IPS-20b (cell line): ENCODE results near the gene CALN1.

Experiments
- H3K27ac ChIP-seq: one replicate; pipeline ENCODE4 v1.5.1; 2013; ENCODE audit warnings: low read length
- H3K27me3 ChIP-seq: 2 replicates; pipeline ENCODE4 v1.6.1; 2013; ENCODE audit warnings: mild to moderate bottlenecking, low read length, inconsistent platforms; ENCODE audit not compliant: insufficient read depth
- H3K36me3 ChIP-seq: 2 replicates; pipeline ENCODE4 v1.6.1; 2013; ENCODE audit warnings: low read depth, mild to moderate bottlenecking, inconsistent platforms, low read length, moderate library complexity; ENCODE audit not compliant: insufficient read depth
- H3K4me1 ChIP-seq: 2 replicates; pipeline ENCODE4 v1.6.1; 2013; ENCODE audit warnings: mild to moderate bottlenecking, control low read depth, inconsistent platforms, low read length, moderate library complexity; ENCODE audit not compliant: insufficient read depth
- H3K4me3 ChIP-seq: 2 replicates; pipeline ENCODE4 v1.5.1; 2013; ENCODE audit warnings: mild to moderate bottlenecking, low read length, inconsistent platforms
- H3K9ac ChIP-seq: 2 replicates; pipeline ENCODE4 v1.6.1; 2013; ENCODE audit warnings: low read depth, mild to moderate bottlenecking, inconsistent platforms, low read length, moderate library complexity
- H3K9me3 ChIP-seq: 2 replicates; pipeline ENCODE4 v1.6.1; 2013; ENCODE audit warnings: mild to moderate bottlenecking, low read depth, low read length, inconsistent platforms; ENCODE audit not compliant: insufficient read depth

Gene CALN1

DNA sequence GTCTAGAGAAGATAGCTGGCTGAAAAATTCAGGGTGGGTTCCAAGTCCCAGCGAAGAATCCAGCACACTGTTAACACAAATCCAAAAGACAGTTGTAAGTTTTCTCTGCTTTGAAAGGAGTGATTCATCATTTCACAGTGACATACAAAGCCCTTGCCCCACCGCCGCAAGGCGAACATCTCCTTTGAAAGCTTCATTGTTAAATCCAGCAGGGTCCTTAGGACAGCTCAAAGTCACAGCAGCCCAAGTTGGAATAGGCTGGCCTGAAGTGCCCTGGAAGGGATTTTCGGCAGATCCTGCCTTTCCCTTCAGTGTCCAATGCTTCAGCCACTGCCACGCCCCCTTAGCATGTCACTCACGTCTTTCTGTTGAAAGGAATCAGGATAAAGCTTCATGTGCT, 526.1 kb downstream of the CALN1 start:
- Histone ChIP-seq H3K4me3 (no peak overlapping the region), H3K27ac (no peak overlapping the region), H3K9me3 (no peaks in the 10 kb centered on the region), H3K27me3 (no peaks in the 10 kb centered on the region), H3K9ac (no peak overlapping the region), H3K36me3 (no peaks in the 10 kb centered on the region), H3K4me1 (no peaks in the 10 kb centered on the region)

DNA sequence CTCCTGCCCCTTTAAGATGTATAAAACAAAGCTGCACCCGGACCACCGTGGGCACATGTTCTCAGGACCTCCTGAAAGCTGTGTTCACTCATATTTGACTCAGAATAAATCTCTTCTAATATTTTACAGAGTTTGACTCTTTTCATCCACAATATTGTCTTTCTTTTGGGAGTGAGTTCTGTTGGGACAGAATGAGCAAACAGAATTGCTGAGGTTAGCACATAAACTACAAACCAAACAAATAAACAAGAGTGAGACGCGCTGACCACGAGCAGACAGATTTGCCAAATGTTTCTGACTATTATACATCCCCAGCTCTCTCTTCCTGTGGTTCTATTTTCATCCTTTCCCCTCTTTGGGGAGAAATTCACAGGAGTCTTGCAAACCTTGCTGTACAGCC, 526.7 kb downstream of the CALN1 start:
- Histone ChIP-seq H3K9me3 (no peaks in the 10 kb centered on the region), H3K36me3 (no peaks in the 10 kb centered on the region), H3K4me1 (no peaks in the 10 kb centered on the region), H3K27me3 (no peaks in the 10 kb centered on the region), H3K4me3 (no peak overlapping the region), H3K27ac (no peak overlapping the region), H3K9ac (no peak overlapping the region)

DNA sequence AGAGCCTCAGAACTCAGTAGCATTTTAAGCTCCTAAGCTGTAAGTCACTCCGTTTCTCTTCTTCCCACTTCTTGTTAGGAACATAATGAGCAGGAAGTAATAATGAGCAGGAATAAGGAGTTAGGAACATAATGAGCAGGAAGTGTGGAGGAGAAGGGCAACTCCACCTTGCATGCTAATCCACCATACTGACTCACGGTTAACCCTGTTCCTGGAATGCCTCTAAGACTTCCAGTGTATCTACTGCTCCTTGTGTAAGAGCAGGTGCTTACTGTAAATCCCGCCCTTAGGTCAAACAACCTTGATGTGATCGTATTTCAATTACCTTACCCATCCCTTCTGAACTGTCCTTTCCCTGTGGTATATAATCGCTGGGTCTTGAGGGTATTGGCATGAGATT, 528.7 kb downstream of the CALN1 start:
- H3K4me3 ChIP-seq: no peak overlapping the region

DNA sequence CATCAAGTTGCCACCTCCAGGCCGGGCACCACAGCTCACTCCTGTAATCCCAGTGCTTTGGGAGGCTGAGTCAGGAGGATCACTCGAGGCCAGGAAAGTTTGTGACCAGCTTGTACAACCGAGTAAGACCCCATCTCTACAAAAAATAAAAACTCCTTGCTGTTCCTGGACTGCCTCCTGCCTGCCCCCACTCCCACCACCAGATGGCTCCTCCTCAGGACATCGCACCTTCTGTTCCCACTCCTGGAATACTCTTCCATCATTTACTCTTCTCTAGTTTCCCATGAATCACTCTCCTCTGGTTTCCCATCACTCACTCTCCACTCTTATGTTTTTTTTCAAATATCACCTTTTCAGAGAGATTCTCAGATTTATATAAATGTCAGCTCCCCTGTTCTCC, 540.7 kb downstream of the CALN1 start:
- Histone ChIP-seq H3K27me3 (no peaks in the 10 kb centered on the region), H3K4me1 (no peaks in the 10 kb centered on the region), H3K9ac (no peak overlapping the region), H3K36me3 (no peaks in the 10 kb centered on the region), H3K9me3 (no peaks in the 10 kb centered on the region), H3K27ac (no peak overlapping the region), H3K4me3 (no peak overlapping the region)

More for the DNA sequence above, 528.7 kb downstream of the CALN1 start:
- Histone ChIP-seq H3K27me3 (no peaks in the 10 kb centered on the region), H3K36me3 (no peaks in the 10 kb centered on the region), H3K9ac (no peak overlapping the region), H3K27ac (no peak overlapping the region), H3K4me1 (no peaks in the 10 kb centered on the region), H3K9me3 (no peaks in the 10 kb centered on the region)

DNA sequence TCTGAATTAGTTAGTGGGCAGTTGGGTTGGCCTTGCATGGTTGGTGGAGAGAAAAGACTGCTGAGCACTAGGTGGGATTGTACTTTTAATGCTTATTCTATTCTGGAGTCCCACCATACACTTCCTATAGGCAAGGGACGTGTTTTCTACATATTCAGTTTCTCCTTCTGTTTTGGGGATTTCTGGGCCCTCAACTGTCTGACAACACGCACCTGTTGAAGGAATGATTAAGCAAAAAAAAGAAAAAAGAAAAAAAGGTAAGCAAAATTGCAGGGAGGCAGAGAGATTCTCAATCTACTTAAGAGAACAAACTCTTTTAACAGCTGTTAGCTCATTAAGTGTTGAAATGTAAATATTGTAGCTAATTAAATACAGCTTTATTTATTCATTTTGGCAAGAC, 541.3 kb downstream of the CALN1 start:
- Histone ChIP-seq H3K36me3 (no peaks in the 10 kb centered on the region), H3K9ac (no peak overlapping the region), H3K9me3 (no peaks in the 10 kb centered on the region), H3K4me3 (no peak overlapping the region), H3K4me1 (no peaks in the 10 kb centered on the region), H3K27ac (no peak overlapping the region), H3K27me3 (no peaks in the 10 kb centered on the region)

DNA sequence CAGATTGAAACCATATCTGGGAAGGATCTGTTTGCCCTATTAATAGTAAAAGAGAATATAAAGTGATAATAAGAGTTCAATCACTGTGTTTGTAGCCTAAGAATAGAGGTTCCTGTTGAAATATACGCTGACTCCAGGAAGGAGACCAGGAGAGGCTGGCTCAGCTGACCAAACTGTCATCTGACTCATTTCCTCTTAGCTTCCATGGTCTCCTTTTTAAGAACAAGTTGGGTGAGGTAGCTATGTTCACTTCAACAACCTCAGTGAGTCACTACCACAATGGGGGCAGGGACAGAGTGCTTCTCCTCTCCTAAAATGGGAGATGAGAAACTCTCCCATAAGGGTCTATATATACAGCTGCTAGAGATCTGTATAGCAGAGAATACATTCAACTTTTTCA, 543.3 kb downstream of the CALN1 start:
- Histone ChIP-seq H3K9ac (no peak overlapping the region), H3K27me3 (no peaks in the 10 kb centered on the region), H3K4me1 (no peaks in the 10 kb centered on the region), H3K4me3 (no peak overlapping the region), H3K9me3 (no peaks in the 10 kb centered on the region), H3K27ac (no peak overlapping the region), H3K36me3 (no peaks in the 10 kb centered on the region)

DNA sequence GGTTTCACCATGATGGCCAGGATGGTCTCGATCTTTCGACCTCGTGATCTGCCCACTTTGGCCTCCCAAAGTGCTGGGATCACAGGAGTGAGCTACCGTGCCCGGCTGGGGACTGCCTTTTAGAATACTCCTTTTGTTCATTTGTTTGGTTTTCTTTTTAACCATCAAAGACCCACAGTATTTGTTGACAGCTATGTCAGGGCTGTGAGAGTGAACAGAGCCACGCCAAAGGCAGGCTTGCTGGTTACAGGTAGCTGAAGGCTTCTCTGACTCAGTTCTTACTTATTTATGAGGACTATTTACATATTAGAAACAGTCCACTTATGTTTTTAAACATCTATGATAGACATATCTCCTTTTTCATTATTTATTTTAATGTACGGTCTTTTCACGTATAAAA, 544.5 kb downstream of the CALN1 start:
- H3K9me3 ChIP-seq: no peaks in the 10 kb centered on the region
- H3K4me3 ChIP-seq: no peak overlapping the region
- H3K36me3 ChIP-seq: no peaks in the 10 kb centered on the region
- H3K27ac ChIP-seq: no peak overlapping the region
- no peak overlapping the region for H3K9ac ChIP-seq
- H3K27me3 ChIP-seq: no peaks in the 10 kb centered on the region
- no peaks in the 10 kb centered on the region for H3K4me1 ChIP-seq

DNA sequence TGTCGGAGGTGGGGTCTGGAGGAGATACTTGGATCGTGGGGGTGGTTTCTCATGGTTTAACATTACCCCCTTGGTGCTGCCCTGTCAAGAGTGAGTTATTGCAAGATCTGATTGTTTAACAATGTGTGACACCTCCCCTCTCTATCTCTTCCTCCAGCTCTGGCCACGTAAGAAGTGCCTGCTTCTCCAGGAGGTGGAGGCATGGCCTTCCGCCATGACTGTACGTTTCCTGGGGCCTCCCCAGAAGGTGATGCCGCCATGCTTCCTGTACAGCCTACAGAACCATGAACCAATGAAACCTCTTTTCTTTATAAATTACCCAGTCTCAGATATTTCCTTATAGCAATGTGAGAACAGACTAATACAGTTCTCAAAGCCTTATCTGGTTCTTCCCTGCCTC, 547.0 kb downstream of the CALN1 start:
- Histone ChIP-seq H3K36me3 (no peaks in the 10 kb centered on the region), H3K4me1 (no peaks in the 10 kb centered on the region), H3K27me3 (no peaks in the 10 kb centered on the region), H3K9me3 (no peaks in the 10 kb centered on the region), H3K4me3 (no peak overlapping the region), H3K27ac (no peak overlapping the region), H3K9ac (no peak overlapping the region)

DNA sequence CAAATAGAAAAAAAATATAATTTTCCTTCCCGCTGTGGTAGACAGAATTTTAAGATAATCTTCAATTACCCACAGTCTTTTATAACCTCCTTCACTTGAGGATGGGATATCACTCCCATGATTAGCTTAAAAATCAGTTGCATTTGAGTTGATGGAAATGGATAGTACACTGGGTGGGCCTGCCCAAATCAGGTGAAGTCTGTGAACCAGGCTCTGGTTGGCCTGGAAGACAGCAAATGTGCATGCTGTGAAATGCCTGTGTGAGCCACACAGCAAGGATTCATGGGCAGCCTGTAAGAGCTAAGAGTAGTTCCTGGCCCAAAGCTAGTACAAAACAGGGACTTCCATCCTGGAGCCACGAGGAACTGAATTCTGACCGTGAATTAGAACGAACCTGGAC, 548.0 kb downstream of the CALN1 start:
- H3K9ac ChIP-seq: no peak overlapping the region
- H3K27ac ChIP-seq: no peak overlapping the region
- no peak overlapping the region for H3K4me3 ChIP-seq
- no peaks in the 10 kb centered on the region for H3K36me3 ChIP-seq
- no peaks in the 10 kb centered on the region for H3K4me1 ChIP-seq
- no peaks in the 10 kb centered on the region for H3K9me3 ChIP-seq
- no peaks in the 10 kb centered on the region for H3K27me3 ChIP-seq

DNA sequence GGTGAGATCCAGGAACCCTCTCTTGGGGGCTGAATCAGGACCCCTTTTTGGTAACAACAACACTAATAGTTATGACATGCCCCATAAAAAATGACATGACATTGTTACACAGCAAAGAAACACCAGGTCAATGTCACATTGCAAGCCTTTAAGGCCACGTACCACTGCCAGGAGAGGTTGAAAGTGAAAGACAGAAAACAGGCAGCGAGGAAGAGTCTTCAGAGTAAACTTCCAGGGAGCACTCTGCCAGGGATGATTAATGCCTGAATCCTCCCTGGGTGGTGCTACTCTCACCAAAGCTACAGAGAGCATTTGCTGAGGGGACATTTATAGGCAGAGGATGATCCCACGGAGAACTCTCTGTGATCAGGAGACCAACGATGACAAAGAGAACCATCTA, 551.6 kb downstream of the CALN1 start:
- H3K9ac ChIP-seq: no peak overlapping the region
- no peak overlapping the region for H3K4me3 ChIP-seq
- H3K4me1 ChIP-seq: no peaks in the 10 kb centered on the region
- H3K27ac ChIP-seq: no peak overlapping the region
- no peaks in the 10 kb centered on the region for H3K9me3 ChIP-seq
- no peaks in the 10 kb centered on the region for H3K36me3 ChIP-seq
- no peaks in the 10 kb centered on the region for H3K27me3 ChIP-seq

DNA sequence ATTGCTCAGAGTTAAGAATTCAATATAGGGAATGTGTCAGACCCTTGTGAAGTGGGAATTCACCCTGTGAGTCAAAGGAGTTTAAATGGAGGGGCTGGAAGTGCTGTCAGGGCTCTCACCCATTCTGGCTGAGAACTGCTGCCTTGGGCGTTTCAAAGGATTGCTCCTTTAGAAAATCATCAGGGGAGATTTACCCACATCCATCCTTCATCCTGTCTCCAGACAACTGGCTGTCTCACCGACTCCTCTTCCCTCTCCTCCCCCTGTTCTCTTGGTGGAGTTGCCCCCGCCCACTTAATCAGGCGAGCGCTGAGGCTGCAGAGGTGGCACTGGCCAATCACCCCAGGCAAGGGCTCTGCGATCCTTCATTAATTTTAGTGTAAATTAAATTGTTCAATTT, 554.8 kb downstream of the CALN1 start:
- Histone ChIP-seq H3K27me3 (no peaks in the 10 kb centered on the region), H3K4me1 (no peaks in the 10 kb centered on the region), H3K9ac (no peak overlapping the region), H3K4me3 (no peak overlapping the region), H3K36me3 (no peaks in the 10 kb centered on the region), H3K9me3 (no peaks in the 10 kb centered on the region), H3K27ac (no peak overlapping the region)

DNA sequence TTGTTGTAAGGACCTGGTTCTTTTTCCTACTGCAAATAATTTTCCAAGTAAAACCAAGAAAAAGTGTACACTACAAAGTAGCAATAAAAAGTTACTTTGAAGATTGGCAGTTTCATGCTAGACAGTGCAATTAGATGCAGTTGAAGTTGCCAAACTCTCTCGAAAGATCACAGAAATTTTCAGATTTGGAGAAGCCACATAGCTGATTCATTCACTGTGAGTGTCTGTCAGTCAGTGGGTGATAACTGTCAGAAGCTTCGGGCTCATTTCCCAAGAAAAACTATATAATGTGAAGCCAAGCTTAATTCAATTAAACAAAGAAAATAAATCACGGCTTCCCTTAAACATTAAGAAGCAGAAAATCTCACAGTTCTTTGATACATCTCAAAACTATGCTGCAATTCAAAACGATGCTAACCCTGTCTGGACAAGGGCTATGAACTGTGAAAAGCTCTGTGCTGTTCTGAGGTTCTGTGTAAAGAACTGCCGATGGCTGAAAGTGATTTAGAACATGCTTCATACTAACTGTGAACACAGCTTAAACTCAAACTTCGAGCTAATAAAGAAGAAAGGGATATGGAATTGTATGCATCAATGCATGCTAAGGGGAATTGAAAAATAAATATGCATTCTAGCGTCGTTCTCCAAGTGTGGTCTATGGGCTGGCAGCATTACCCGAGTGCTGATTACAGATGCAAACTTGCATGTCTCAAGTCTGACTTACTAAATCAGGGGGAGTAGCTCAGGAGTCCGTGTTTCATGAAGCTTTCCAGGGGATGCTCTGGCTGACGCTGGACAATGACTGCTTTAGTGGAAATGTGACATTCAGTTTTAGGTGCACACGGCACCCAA, 557.4 kb downstream of the CALN1 start:
- no peaks in the 10 kb centered on the region for H3K27me3 ChIP-seq
- H3K9me3 ChIP-seq: no peaks in the 10 kb centered on the region
- H3K27ac ChIP-seq: no peak overlapping the region
- no peak overlapping the region for H3K9ac ChIP-seq
- no peaks in the 10 kb centered on the region for H3K4me1 ChIP-seq
- H3K36me3 ChIP-seq: no peaks in the 10 kb centered on the region
- H3K4me3 ChIP-seq: no peak overlapping the region
